GM23248 (cell line): ENCODE data around the gene IL21R. TPM values are rescaled to one million over a fixed set of nuclear protein-coding genes. Genes with fewer than 3 reads are reported as not detected.

Experiments used
- DNase-seq: peaks from one replicate; pipeline ENCODE4 v3.0.0-alpha.2; 2015
- H2AFZ ChIP-seq: fragments of 200-600 bp; sonication (generic); 2 replicates; pipeline ENCODE4 v1.6.1; 2016; ENCODE audit warnings: antibody characterized with exemption
- H3F3A ChIP-seq: fragments of 200-600 bp; sonication (generic); 2 replicates; pipeline ENCODE4 v1.6.1; 2016; ENCODE audit warnings: mild to moderate bottlenecking, antibody characterized with exemption, mixed run types; ENCODE audit not compliant: insufficient read depth
- H3K27ac ChIP-seq: fragments of 200-600 bp; sonication (generic); 2 replicates; pipeline ENCODE4 v1.5.1; 2016; ENCODE audit warnings: mild to moderate bottlenecking
- H3K27me3 ChIP-seq: fragments of 200-600 bp; sonication (generic); replicated peaks from 2 replicates; pipeline ENCODE4 v1.6.1; 2016; ENCODE audit warnings: mild to moderate bottlenecking; ENCODE audit not compliant: insufficient read depth
- H3K36me3 ChIP-seq: fragments of 200-600 bp; sonication (generic); 2 replicates; pipeline ENCODE4 v1.6.1; 2016; ENCODE audit warnings: low read depth, mild to moderate bottlenecking
- H3K4me1 ChIP-seq: fragments of 200-600 bp; sonication (generic); 2 replicates; pipeline ENCODE4 v1.6.1; 2016; ENCODE audit warnings: mild to moderate bottlenecking; ENCODE audit not compliant: insufficient read depth
- H3K4me2 ChIP-seq: fragments of 200-600 bp; sonication (generic); one replicate; pipeline ENCODE4 v1.6.1; 2016; ENCODE audit warnings: mild to moderate bottlenecking; ENCODE audit not compliant: unreplicated experiment
- H3K4me3 ChIP-seq: fragments of 200-600 bp; sonication (generic); 2 replicates; pipeline ENCODE4 v1.5.1; 2016; ENCODE audit warnings: mild to moderate bottlenecking
- H3K79me2 ChIP-seq: fragments of 200-600 bp; sonication (generic); 2 replicates; pipeline ENCODE4 v1.6.1; 2016; ENCODE audit warnings: mild to moderate bottlenecking; ENCODE audit not compliant: insufficient read depth
- H3K9ac ChIP-seq: fragments of 200-600 bp; sonication (generic); 2 replicates; pipeline ENCODE4 v1.6.1; 2016; ENCODE audit warnings: mild to moderate bottlenecking
- H3K9me2 ChIP-seq: fragments of 200-600 bp; sonication (generic); 2 replicates; pipeline ENCODE4 v1.6.1; 2016; ENCODE audit warnings: mixed run types, mild to moderate bottlenecking, moderate library complexity; ENCODE audit not compliant: insufficient read depth
- H3K9me3 ChIP-seq: fragments of 200-600 bp; sonication (generic); one replicate; pipeline ENCODE4 v1.6.1; 2017; ENCODE audit warnings: low read depth
- H4K20me1 ChIP-seq: fragments of 200-600 bp; sonication (generic); 2 replicates; pipeline ENCODE4 v1.6.0; 2016; ENCODE audit not compliant: insufficient read depth
- EZH2 ChIP-seq: fragments of 200-600 bp; sonication (generic); IDR thresholded peaks from 2 replicates; pipeline ENCODE4 v1.6.1; 2018; ENCODE audit warnings: antibody characterized with exemption, mild to moderate bottlenecking; ENCODE audit not compliant: insufficient read depth, poor library complexity, severe bottlenecking
- EZH2phosphoT487 ChIP-seq: fragments of 200-600 bp; sonication (generic); IDR thresholded peaks from 2 replicates; pipeline ENCODE4 v1.6.1; 2018; ENCODE audit warnings: antibody characterized with exemption, moderate library complexity, mild to moderate bottlenecking, low read depth; ENCODE audit not compliant: insufficient read depth
- WGBS, 2 experiments: methylation state at CpG; one replicate each; pipeline ENCODE4 v1.1.6; 2015 to 2017; ENCODE audit warnings: low lambda C conversion rate in 2 of 2, low coverage in 1 of 2; ENCODE audit errors: missing lambda C conversion rate in 2 of 2; 5-methylcytosine and 5-hydroxymethylcytosine counted together
- in situ Hi-C: fragments of 300-500 bp; cut with MboI; formaldehyde crosslinking; loops from 2 replicates; pipeline ENCODE4 v1.15.0; 2020
- polyA plus RNA-seq: library from polyadenylated mRNA; unstranded; fragments of >200 nt; fragmentation: Nextera tagmentation; extraction: Ambion mirVana; gene quantifications from 2 replicates; pipeline ENCODE4 v1.2.1, GENCODE V29; 2016
- total RNA-seq: library from RNA; depleted of rRNA; stranded (reverse); fragments of >200 nt; shearing (Covaris generic); gene quantifications from 2 replicates; pipeline ENCODE4 v1.2.3, GENCODE V29; 2014; rRNA removed

IL21R gene
- total RNA-seq (0.76 and 1.5 TPM in 2 replicates), polyA plus RNA-seq (0.90 and 1.2 TPM in 2 replicates)

DNA sequence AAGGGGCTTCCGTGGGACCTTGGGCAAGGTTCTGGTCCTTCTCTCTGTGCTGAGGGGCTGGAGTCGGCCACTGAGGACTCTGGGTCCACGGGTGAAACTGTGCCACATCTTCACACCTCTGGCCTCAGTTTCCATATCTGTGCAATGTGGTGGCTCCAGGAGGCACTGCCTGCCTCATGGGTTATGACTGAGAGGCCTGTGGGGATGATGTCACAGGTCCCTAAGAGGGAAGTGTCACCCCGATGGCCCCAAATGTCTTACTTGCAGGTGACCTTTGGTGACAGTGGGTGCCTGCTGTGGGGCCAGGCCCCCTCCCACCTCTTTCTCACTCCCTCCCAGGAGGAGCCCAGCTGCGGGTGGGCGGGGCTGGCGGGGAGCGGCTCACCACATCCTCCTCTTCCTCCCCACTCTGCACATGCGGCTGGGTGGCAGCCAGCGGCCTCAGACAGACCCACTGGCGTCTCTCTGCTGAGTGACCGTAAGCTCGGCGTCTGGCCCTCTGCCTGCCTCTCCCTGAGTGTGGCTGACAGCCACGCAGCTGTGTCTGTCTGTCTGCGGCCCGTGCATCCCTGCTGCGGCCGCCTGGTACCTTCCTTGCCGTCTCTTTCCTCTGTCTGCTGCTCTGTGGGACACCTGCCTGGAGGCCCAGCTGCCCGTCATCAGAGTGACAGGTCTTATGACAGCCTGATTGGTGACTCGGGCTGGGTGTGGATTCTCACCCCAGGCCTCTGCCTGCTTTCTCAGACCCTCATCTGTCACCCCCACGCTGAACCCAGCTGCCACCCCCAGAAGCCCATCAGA is at the start of gene IL21R:
TSS of gene IL21R (plus strand) at position 407 of the 801 bp plus-strand sequence. CDS start 27,898 bp downstream, outside the sequence.
- 7 to 10% methylated on average over 19 to 23 of the region's 23 CpGs for WGBS, 2 experiments
- in situ Hi-C loops: no loop called here
- Histone ChIP-seq H3K4me2 (peak within 1 kb of the TSS; percentile 17), H3K9me3 (no peaks in the 10 kb centered on the region), H3K4me1 (peaks cover 17% of the 10 kb centered on the region), H3K27ac (peak within 1 kb of the TSS; percentile 57), H3K79me2 (no peaks in the 10 kb centered on the region), H3K36me3 (no peaks in the 10 kb centered on the region), H3F3A (peaks cover 16% of the 10 kb centered on the region), H4K20me1 (no peaks in the 10 kb centered on the region), H3K27me3 (no peaks in the 10 kb centered on the region), H3K9ac (peak within 1 kb of the TSS; percentile 60), H3K9me2 (no peaks in the 10 kb centered on the region), H2AFZ (peak within 1 kb of the TSS; percentile 61), H3K4me3 (peak within 1 kb of the TSS; percentile 45)
- TF ChIP-seq EZH2phosphoT487: no peak
- no peak for TF ChIP-seq EZH2
- DNase-seq: peak; percentile 92

DNA sequence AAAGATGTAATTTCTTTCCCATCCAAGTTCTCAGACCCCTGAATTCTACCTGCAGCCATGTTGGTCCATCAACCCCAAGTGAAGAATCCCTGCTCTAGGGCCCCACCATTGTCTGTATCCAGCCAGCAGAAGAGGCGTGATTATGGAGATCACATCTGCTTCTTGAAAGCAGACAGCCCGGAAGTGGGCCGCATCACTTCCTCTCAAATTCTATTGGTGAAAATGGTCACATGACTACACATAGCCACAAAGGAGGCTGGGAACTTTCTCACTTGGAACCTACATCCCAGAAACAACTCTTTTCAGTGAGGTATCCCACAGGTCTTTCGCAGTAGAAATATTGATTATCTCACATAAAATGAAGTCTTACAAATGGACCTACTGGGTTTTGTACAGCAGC is 48.1 kb upstream of the IL21R start:
- Histone ChIP-seq H3K4me1 (no peaks in the 10 kb centered on the region), H3K9me3 (no peaks in the 10 kb centered on the region), H2AFZ (no peak overlapping the region), H3K27me3 (no peaks in the 10 kb centered on the region), H3K9me2 (no peaks in the 10 kb centered on the region), H3K4me2 (no peak overlapping the region), H3K79me2 (no peaks in the 10 kb centered on the region), H3K27ac (no peak overlapping the region), H3K4me3 (no peak overlapping the region), H3K36me3 (peaks cover 26% of the 10 kb centered on the region), H4K20me1 (no peaks in the 10 kb centered on the region), H3K9ac (no peak overlapping the region), H3F3A (no peaks in the 10 kb centered on the region)
- TF ChIP-seq EZH2phosphoT487 (no peak), EZH2 (no peak)
- WGBS, 2 experiments: 99% methylated on average over 4 of the region's 4 CpGs
- DNase-seq: no peak
- in situ Hi-C loops: loop anchor here (25.0 kb wide), 1 partner anchor 1517 kb away; no protein-coding TSS in a partner anchor

DNA sequence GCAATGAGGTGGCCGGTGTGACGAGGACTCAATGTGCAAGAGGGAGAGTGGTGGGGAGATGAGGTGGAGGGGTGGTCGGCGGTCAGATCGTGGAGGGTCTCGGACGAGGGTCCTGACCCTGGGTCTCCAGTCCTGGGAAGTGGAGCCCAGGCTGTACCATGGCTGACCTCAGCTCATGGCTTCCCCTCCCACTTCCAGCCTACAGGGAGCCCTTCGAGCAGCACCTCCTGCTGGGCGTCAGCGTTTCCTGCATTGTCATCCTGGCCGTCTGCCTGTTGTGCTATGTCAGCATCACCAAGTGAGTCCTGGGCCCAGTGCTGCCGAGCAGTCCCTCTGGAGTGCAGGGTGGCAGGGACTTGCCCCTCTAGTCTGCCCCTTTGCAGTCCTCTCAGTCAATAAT is 46.4 kb upstream of the IL21R start:
- H3K9me2 ChIP-seq: no peaks in the 10 kb centered on the region
- no peak overlapping the region for H3K4me3 ChIP-seq
- no peaks in the 10 kb centered on the region for H3K4me1 ChIP-seq
- H3F3A ChIP-seq: no peaks in the 10 kb centered on the region
- no peak overlapping the region for H2AFZ ChIP-seq
- in situ Hi-C loops: loop anchor here (25.0 kb wide), 1 partner anchor 1518 kb away; no protein-coding TSS in a partner anchor
- no peaks in the 10 kb centered on the region for H3K27me3 ChIP-seq
- H3K79me2 ChIP-seq: no peaks in the 10 kb centered on the region
- H3K27ac ChIP-seq: no peak overlapping the region
- no peak overlapping the region for H3K4me2 ChIP-seq
- no peak overlapping the region for H3K9ac ChIP-seq
- WGBS, 2 experiments: 89 to 94% methylated on average over 12 of the region's 12 CpGs
- TF ChIP-seq EZH2: no peak
- TF ChIP-seq EZH2phosphoT487: no peak
- peak; percentile 61 for DNase-seq
- no peaks in the 10 kb centered on the region for H4K20me1 ChIP-seq
- H3K36me3 ChIP-seq: peaks cover 34% of the 10 kb centered on the region
- H3K9me3 ChIP-seq: no peaks in the 10 kb centered on the region

DNA sequence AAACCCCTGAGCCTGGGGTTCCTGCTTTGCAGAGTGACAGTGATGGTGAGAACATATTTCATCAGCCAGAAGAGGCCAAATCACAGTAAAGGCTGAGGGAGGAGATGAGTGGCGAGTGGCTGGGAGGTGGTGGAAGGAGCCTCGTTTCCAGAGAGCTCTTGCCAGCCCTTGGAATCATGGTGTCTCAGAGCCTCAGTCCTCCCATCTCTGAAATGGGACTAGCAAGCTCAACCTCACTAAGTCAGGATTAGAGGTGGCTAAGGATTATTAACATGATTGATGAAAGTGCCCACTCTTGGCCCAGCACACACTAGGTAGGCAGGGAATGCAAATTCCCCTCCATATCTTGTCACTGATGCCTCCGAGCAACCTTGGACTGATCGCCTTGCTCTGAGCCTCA is 45.2 kb upstream of the IL21R start:
- Histone ChIP-seq H3K27me3 (no peaks in the 10 kb centered on the region), H3K9ac (no peak overlapping the region), H3K27ac (no peak overlapping the region), H4K20me1 (no peaks in the 10 kb centered on the region), H3K79me2 (no peaks in the 10 kb centered on the region), H3K4me2 (no peak overlapping the region), H3K9me2 (no peaks in the 10 kb centered on the region), H2AFZ (no peak overlapping the region), H3K4me1 (no peaks in the 10 kb centered on the region), H3K4me3 (no peak overlapping the region), H3F3A (0 out of 2 replicates have a peak, but pooled peaks cover under 1% of the 10 kb centered on the region), H3K36me3 (peaks cover 29% of the 10 kb centered on the region), H3K9me3 (no peaks in the 10 kb centered on the region)
- TF ChIP-seq EZH2: no peak
- TF ChIP-seq EZH2phosphoT487: no peak
- 84 to 88% methylated on average over 4 of the region's 4 CpGs for WGBS, 2 experiments
- no peak for DNase-seq
- in situ Hi-C loops: loop anchor here (25.0 kb wide), 1 partner anchor 1519 kb away; no protein-coding TSS in a partner anchor
